Occipital lobe (tissue), 2 donors: ENCODE results near the gene IL1R2. TPM values are rescaled to one million over a fixed set of nuclear protein-coding genes. Genes with fewer than 3 reads are reported as not detected.
"Not testable (repeated sequence)": the region's sequence is repeated elsewhere in the genome, so short reads cannot be mapped to it uniquely, and the experiment has no call there.

Experiments used
- DNase-seq: peaks from one replicate; lab custom pipeline; 2025; lab: John Stamatoyannopoulos, UW
- total RNA-seq: library from RNA; depleted of rRNA; stranded (reverse); fragments of >200 nt; gene quantifications from one replicate; pipeline ENCODE4 v1.2.3, GENCODE V29; 2014

Gene IL1R2
- total RNA-seq, 1 donor from 2014 or later = not detected

GRCh38 chr2:102061286-102061699, 69.5 kb downstream of the IL1R2 start:
- DNase-seq = no peak

GRCh38 chr2:102061962-102062795, 70.4 kb downstream of the IL1R2 start:
- DNase-seq = no peak

GRCh38 chr2:102062802-102063201, 71.0 kb downstream of the IL1R2 start:
- no peak for DNase-seq

- DNase-seq = no peak
Measured at GRCh38 chr2:102063487-102063911, 71.7 kb downstream of the IL1R2 start.

- peak; percentile 31 for DNase-seq
Measured at GRCh38 chr2:102063941-102064678, 72.3 kb downstream of the IL1R2 start.

GRCh38 chr2:102064679-102065674, 73.2 kb downstream of the IL1R2 start:
- DNase-seq = no peak

- no peak for DNase-seq
Measured at GRCh38 chr2:102065675-102066252, 74.0 kb downstream of the IL1R2 start.

GRCh38 chr2:102066554-102066953, 74.8 kb downstream of the IL1R2 start:
- no peak for DNase-seq

- not testable (repeated sequence) for DNase-seq
Measured at GRCh38 chr2:102068126-102068525, 76.4 kb downstream of the IL1R2 start.

- no peak for DNase-seq
Measured at GRCh38 chr2:102069311-102069974, 77.7 kb downstream of the IL1R2 start.

- no peak for DNase-seq
Measured at GRCh38 chr2:102070058-102070642, 78.4 kb downstream of the IL1R2 start.

GRCh38 chr2:102072741-102073140, 81.0 kb downstream of the IL1R2 start:
- DNase-seq = no peak

GRCh38 chr2:102073168-102073724, 81.5 kb downstream of the IL1R2 start:
- no peak for DNase-seq

GRCh38 chr2:102074152-102074783, 82.5 kb downstream of the IL1R2 start:
- no peak for DNase-seq

GRCh38 chr2:102075479-102075878, 83.7 kb downstream of the IL1R2 start:
- DNase-seq = no peak

- no peak for DNase-seq
Measured at GRCh38 chr2:102076512-102076911, 84.8 kb downstream of the IL1R2 start.
